Central memory CD8-positive, alpha-beta T cell (primary cell): ENCODE results near the gene SLC24A3.

ENCODE experiments used
- ATAC-seq: fragments of 150-1000 bp; cut with Tn5 transposase; replicated peaks from 2 replicates; pipeline ENCODE4 v1.10.0; 2022; ENCODE audit warnings: mild to moderate bottlenecking, moderate FRiP score, moderate number of reproducible peaks; ENCODE audit not compliant: poor library complexity, severe bottlenecking; ENCODE audit errors: extremely low read depth
- DNase-seq, 2 donors: peaks; one replicate each; pipeline ENCODE4 v3.0.0; 2021; ENCODE audit warnings: low spot score in 2 of 2
- H3K27ac Mint-ChIP-seq: one replicate; pipeline ENCODE4 v1.8.0; 2022; ENCODE audit warnings: low read depth, mild to moderate bottlenecking, moderate library complexity, mixed read lengths
- H3K27me3 Mint-ChIP-seq: one replicate; pipeline ENCODE4 v1.8.0; 2022; ENCODE audit warnings: mixed read lengths
- H3K36me3 Mint-ChIP-seq: one replicate; pipeline ENCODE4 v1.8.0; 2022; ENCODE audit warnings: mild to moderate bottlenecking, moderate library complexity, mixed read lengths; ENCODE audit not compliant: insufficient read depth
- H3K4me1 Mint-ChIP-seq: one replicate; pipeline ENCODE4 v1.8.0; 2022; ENCODE audit warnings: mixed read lengths
- H3K4me3 Mint-ChIP-seq: one replicate; pipeline ENCODE4 v1.8.0; 2022; ENCODE audit warnings: mild to moderate bottlenecking, moderate library complexity, mixed read lengths
- H3K9me3 Mint-ChIP-seq: one replicate; pipeline ENCODE4 v1.8.0; 2022; ENCODE audit warnings: mixed read lengths

The SLC24A3 gene

DNA sequence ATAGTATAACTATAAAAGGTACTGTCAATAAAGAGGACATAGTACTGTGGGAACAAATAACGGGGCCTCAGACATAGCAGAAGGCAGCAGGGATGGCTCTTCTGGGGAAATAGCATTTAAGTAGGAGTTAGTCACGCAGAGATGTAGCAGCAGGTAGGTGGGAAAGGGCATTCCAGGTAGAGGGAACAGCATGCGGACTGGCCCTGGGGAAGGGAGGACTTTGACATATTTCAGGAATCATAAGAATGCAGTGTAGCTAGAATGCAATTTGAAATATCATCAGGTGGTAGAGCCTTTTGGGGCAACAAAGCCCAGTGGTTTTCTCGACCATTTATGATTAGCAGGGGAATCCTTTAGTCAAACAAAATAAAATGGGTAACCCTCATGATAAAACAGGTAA is 191.1 kb downstream of the SLC24A3 start:
- peaks cover 17% of the 10 kb centered on the region for H3K9me3 Mint-ChIP-seq
- no peak for ATAC-seq
- no peak overlapping the region for H3K27ac Mint-ChIP-seq

DNA sequence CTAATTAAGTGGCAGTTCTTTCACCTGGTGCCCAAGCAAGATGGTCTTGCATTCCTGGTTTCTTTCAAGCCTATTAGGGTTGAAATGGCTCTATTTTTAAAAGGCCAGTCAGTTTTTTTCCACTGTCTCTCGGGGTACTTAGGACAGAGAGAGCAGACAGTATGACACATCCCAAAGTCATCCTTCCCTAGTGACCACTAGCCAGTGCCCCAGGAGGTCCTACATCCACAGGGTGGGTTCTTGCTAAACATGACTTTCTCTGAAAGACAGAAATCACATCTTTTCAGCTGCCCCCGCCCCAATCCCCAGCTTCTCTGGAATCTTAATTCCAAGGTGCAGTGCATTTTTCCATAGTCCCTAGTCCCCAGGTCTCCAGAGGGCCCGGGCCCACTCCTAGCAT is 192.4 kb downstream of the SLC24A3 start:
- ATAC-seq: no peak
- peaks cover 25% of the 10 kb centered on the region for H3K9me3 Mint-ChIP-seq
- H3K27ac Mint-ChIP-seq: no peak overlapping the region
- no peaks in the 10 kb centered on the region for H3K36me3 Mint-ChIP-seq
- H3K4me3 Mint-ChIP-seq: no peak overlapping the region
- no peaks in the 10 kb centered on the region for H3K27me3 Mint-ChIP-seq
- DNase-seq: no peak
- no peaks in the 10 kb centered on the region for H3K4me1 Mint-ChIP-seq

More for the DNA sequence above, 191.1 kb downstream of the SLC24A3 start:
- no peak for DNase-seq
- Mint-ChIP-seq H3K27me3 (no peaks in the 10 kb centered on the region), H3K36me3 (no peaks in the 10 kb centered on the region), H3K4me1 (no peaks in the 10 kb centered on the region), H3K4me3 (no peak overlapping the region)

DNA sequence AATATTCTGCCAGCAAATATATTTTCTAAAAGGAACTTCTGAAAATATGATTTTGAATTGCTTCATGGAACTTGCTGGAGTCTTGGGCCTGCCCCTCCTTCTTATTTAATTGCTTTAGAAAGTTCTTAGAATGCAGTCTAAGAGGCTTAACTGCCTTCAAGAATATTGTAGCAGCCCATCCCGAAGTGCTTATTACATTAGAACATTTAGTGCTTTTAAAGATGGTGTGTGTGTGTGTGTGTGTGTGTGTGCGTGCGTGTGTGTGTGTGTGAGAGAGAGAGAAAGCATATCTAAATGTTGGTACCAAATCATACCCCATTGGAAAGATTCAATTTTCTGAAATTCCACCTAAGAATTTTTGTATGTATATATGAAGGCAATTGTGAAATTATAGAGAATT is 193.5 kb downstream of the SLC24A3 start:
- Mint-ChIP-seq H3K36me3 (no peaks in the 10 kb centered on the region), H3K4me1 (no peaks in the 10 kb centered on the region), H3K27ac (no peak overlapping the region), H3K27me3 (no peaks in the 10 kb centered on the region), H3K4me3 (no peak overlapping the region), H3K9me3 (peaks cover 22% of the 10 kb centered on the region)
- ATAC-seq (no peak), DNase-seq (no peak)

DNA sequence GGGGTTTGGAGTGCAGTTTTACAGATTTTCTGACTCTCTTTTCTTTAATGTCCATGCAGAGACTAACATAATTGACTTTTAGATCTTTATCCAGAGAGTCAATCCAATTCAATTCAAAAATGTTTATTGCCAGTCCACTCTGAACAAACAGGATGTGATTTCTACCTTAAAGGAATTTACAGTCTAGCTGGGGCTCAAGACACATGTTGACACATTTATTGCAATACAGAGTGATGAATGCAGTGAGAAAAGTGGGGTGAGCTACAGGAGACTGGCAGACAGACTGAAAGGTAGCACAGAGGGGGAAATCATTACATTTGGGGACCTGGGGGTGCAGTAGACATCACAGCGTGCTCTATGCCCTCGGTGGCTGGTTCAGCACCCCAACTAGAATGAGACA is 193.9 kb downstream of the SLC24A3 start:
- Mint-ChIP-seq H3K36me3 (no peaks in the 10 kb centered on the region), H3K4me1 (no peaks in the 10 kb centered on the region), H3K4me3 (no peak overlapping the region), H3K9me3 (peaks cover 22% of the 10 kb centered on the region), H3K27me3 (no peaks in the 10 kb centered on the region), H3K27ac (no peak overlapping the region)
- DNase-seq (no peak), ATAC-seq (no peak)

DNA sequence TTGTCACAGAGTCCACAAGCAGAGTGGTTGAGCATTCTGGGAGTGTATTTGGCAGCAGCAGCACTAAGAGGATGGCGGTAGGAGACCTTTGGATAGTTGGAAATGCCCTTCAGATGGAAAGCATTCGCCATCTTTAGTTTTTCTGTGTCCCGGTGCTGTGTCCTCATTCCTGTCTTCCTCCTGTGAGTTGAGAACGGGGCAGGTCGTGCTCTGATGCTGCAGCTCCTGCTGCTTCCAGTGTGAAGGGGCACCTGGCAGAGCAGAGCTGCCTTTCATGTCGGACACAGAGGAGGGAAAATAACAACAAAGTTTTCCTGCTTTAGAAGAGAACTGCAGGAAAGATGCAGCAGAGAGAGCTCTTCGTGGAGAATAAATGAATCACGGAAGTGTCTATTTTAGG is 194.8 kb downstream of the SLC24A3 start:
- Mint-ChIP-seq H3K4me1 (no peaks in the 10 kb centered on the region), H3K27ac (no peak overlapping the region), H3K36me3 (no peaks in the 10 kb centered on the region), H3K4me3 (no peak overlapping the region), H3K27me3 (no peaks in the 10 kb centered on the region), H3K9me3 (peaks cover 18% of the 10 kb centered on the region)
- DNase-seq (no peak), ATAC-seq (no peak)

DNA sequence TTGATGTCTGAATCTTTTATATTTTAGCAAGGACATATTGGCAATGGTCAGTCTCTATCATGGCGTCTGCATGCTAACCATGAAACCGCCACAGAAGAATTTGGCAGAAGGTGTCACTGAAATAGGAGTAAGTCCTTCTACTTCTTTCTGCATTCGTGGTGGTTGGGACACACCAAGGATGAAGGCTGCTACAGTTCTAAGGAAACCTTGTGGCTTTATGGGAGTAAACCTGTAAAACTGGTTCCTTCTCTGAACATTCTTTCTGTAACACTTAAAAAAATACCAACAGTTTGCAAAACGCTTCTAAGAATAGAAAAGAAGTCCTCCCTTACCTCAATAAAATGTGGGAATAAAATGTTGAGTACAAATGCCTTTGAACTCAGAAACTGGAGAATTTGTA is 195.3 kb downstream of the SLC24A3 start:
- H3K9me3 Mint-ChIP-seq: peaks cover 15% of the 10 kb centered on the region
- no peak for ATAC-seq
- no peak for DNase-seq
- H3K36me3 Mint-ChIP-seq: no peaks in the 10 kb centered on the region
- no peak overlapping the region for H3K4me3 Mint-ChIP-seq
- no peaks in the 10 kb centered on the region for H3K4me1 Mint-ChIP-seq
- H3K27ac Mint-ChIP-seq: no peak overlapping the region
- H3K27me3 Mint-ChIP-seq: no peaks in the 10 kb centered on the region

DNA sequence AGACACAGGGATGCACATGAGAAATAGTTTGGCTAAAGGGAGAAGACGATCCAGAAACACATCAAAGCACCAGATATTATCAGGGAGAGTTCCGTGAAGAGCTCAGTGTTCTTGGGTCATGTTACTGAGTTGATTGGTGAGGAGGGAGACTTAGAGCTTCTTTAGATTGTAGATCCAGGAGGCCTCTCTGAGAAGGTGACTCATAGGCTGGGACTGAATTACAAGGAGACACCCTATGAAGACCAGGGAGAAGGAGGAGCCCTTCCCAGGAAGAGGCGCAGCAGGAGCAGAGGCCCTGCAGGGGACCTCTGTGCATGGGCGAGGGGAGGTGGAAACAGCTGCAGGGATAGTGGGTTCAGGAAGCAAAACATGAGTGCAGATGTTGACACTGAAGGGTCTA is 196.5 kb downstream of the SLC24A3 start:
- no peaks in the 10 kb centered on the region for H3K27me3 Mint-ChIP-seq
- H3K36me3 Mint-ChIP-seq: no peaks in the 10 kb centered on the region
- H3K4me1 Mint-ChIP-seq: no peaks in the 10 kb centered on the region
- H3K4me3 Mint-ChIP-seq: no peak overlapping the region
- no peak overlapping the region for H3K27ac Mint-ChIP-seq
- no peak for ATAC-seq
- peaks cover 15% of the 10 kb centered on the region for H3K9me3 Mint-ChIP-seq
- no peak for DNase-seq

DNA sequence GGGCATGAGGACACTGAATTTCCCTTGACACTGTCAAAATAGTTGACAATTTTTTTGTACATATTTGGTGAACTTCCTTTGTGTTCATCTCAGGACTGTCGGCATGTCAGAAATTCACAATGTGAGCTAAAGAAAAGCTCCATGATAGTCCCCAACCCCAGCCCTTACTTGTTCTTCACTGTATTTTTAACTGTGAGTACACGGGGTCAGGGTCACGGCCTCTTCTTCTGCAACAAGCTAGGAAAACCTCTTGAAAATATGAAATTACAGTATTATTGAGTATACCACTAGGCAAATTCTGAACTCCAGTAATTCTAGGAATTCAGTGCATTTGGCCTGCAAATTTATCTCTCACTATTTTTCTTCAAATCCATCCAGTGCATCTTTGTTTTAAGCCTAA is 199.4 kb downstream of the SLC24A3 start:
- Mint-ChIP-seq H3K9me3 (peaks cover 15% of the 10 kb centered on the region), H3K27me3 (no peaks in the 10 kb centered on the region), H3K4me3 (no peak overlapping the region), H3K4me1 (no peaks in the 10 kb centered on the region), H3K27ac (no peak overlapping the region), H3K36me3 (no peaks in the 10 kb centered on the region)
- ATAC-seq (no peak), DNase-seq (no peak)

DNA sequence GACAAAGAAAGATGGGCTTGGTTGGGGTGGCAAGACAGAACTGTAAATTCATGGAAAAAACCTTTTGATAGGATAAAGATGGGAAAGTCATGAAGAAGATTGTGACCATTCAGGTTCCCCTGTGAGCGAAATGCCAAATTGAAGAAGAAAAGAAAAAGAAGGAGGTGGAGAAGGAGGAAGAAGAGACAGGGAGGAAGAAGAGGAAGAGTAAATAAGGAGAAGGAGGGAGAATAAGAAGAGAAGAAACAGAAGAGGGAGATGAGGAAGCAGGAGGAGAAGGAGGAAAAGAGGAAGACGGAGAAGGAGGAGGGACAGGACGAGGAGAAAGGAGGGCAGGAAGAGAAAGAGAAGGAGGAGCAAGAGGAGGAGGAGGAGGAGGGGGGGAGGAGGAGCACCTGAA is 199.8 kb downstream of the SLC24A3 start:
- H3K27me3 Mint-ChIP-seq: no peaks in the 10 kb centered on the region
- no peak overlapping the region for H3K27ac Mint-ChIP-seq
- H3K9me3 Mint-ChIP-seq: peaks cover 15% of the 10 kb centered on the region
- H3K4me1 Mint-ChIP-seq: no peaks in the 10 kb centered on the region
- H3K4me3 Mint-ChIP-seq: no peak overlapping the region
- ATAC-seq: no peak
- H3K36me3 Mint-ChIP-seq: no peaks in the 10 kb centered on the region
- DNase-seq: no peak

DNA sequence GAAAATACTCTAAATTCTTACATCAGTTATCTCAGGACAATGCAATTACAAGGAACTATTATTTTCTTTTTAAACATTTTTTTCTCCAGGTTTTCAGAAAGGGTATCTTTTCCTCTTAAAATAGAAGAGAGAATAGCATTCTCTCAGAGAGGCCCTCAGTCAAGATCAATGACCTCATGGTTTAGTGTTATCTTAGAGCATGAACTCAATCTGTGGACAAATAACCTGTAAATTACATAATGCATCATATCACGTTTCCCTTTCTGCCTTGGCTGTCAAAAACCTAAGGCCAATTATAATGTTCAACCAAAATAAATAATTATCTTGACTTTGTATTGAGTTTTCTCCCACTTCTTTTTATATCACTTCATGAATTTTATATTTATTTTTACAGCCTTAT is 202.2 kb downstream of the SLC24A3 start:
- peaks cover 12% of the 10 kb centered on the region for H3K9me3 Mint-ChIP-seq
- no peak overlapping the region for H3K27ac Mint-ChIP-seq
- no peaks in the 10 kb centered on the region for H3K4me1 Mint-ChIP-seq
- no peak overlapping the region for H3K4me3 Mint-ChIP-seq
- H3K36me3 Mint-ChIP-seq: no peaks in the 10 kb centered on the region
- ATAC-seq: no peak
- no peak for DNase-seq
- no peaks in the 10 kb centered on the region for H3K27me3 Mint-ChIP-seq

DNA sequence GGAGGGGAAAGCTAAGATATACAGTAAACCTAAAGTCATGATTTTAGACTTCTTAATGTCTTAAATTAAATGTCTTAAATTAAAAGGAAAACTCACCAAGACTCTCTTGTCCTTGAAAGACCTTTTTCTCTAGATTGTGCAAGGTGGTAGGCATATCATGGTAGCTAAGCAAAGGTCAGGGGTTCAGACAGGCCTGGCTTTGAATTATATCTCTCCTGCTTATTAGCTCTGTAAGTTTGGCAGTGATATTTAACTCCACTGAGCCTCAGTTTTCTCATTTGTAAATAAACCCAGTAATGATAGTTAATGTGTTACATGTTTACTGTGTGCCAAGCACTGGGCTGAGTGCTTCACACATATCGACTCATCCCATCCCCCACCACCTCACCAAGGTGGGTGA is 203.3 kb downstream of the SLC24A3 start:
- no peaks in the 10 kb centered on the region for H3K27me3 Mint-ChIP-seq
- no peak overlapping the region for H3K4me3 Mint-ChIP-seq
- H3K36me3 Mint-ChIP-seq: no peaks in the 10 kb centered on the region
- no peaks in the 10 kb centered on the region for H3K4me1 Mint-ChIP-seq
- no peak overlapping the region for H3K27ac Mint-ChIP-seq
- no peak for DNase-seq
- ATAC-seq: no peak
- H3K9me3 Mint-ChIP-seq: peaks cover 6% of the 10 kb centered on the region

DNA sequence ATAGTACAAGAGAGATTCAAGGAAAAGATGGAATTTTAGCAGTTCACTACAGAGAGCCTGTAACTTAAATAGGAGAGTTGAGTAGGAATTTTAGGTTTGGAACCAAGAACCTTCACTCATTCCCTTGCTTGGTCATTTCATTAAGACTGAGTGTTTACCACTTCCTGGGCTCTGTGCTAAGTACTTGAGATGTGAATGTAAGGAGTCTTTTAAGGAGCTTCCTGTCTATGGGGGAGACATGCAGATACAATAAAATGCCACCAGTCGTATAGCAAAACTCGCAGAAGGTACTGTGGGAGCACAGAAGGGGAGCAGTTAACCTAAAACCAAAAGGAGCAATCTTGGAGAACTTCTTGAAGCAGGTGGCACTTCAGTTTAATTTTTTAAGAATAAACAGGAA is 204.2 kb downstream of the SLC24A3 start:
- H3K27ac Mint-ChIP-seq: no peak overlapping the region
- no peaks in the 10 kb centered on the region for H3K36me3 Mint-ChIP-seq
- H3K9me3 Mint-ChIP-seq: peaks cover 11% of the 10 kb centered on the region
- ATAC-seq (no peak), DNase-seq (no peak)
- H3K27me3 Mint-ChIP-seq: no peaks in the 10 kb centered on the region
- no peak overlapping the region for H3K4me3 Mint-ChIP-seq
- H3K4me1 Mint-ChIP-seq: no peaks in the 10 kb centered on the region

DNA sequence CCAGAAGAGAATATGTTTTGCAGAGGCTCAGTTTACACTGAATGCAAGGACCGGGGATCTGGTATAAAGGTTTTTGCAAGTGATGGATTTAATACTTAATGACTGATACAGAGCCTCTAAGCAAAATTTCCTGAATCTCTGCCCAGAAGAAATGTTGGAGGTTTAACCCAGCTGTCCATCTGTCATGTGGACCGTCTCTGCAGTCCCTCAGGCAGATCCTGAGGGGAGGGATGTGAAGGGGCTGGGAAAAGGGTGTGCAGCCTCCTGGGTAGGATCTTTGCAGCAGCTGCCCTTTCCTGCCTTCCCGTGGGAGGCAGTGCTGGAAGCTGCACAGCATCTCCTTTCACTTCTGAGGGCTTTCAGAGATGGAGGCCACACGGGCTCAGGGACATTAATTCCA is 207.0 kb downstream of the SLC24A3 start:
- Mint-ChIP-seq H3K27ac (no peak overlapping the region), H3K9me3 (peaks cover 12% of the 10 kb centered on the region), H3K36me3 (no peaks in the 10 kb centered on the region), H3K27me3 (no peaks in the 10 kb centered on the region), H3K4me3 (no peak overlapping the region), H3K4me1 (no peaks in the 10 kb centered on the region)
- ATAC-seq: no peak
- DNase-seq: no peak
